Esophagus squamous epithelium (tissue), 5 donors: Measurements from ENCODE around the gene TAF6. TPM values are rescaled to one million over a fixed set of nuclear protein-coding genes. Genes with fewer than 3 reads are reported as not detected.

Experiments
- DNase-seq: peaks from one replicate; lab custom pipeline; 2025; lab: John Stamatoyannopoulos, UW
- H3K27ac ChIP-seq, 4 donors: fragments of 200-600 bp; sonication (generic); one replicate each; pipeline ENCODE4 v1.5.1; 2016 to 2019; ENCODE audit warnings: mild to moderate bottlenecking in 1 of 4
- H3K27me3 ChIP-seq, 4 donors: fragments of 200-600 bp; sonication (generic); 1 replicate in 3 of 4; 2 replicates in 1 of 4; pipeline versions ENCODE4 v1.5.1 to v1.6.0; 2017 to 2021; ENCODE audit warnings: antibody characterized with exemption in 1 of 4
- H3K36me3 ChIP-seq, 3 donors: fragments of 200-600 bp; sonication (generic); one replicate each; pipeline ENCODE4 v1.5.1; 2016 to 2019
- H3K4me1 ChIP-seq, 3 donors: fragments of 200-600 bp; sonication (generic); one replicate each; pipeline ENCODE4 v1.5.1; 2017 to 2019
- H3K4me3 ChIP-seq, 4 donors: fragments of 200-600 bp; sonication (generic); 1 replicate in 3 of 4; 2 replicates in 1 of 4; pipeline ENCODE4 v1.5.1; 2016 to 2019; ENCODE audit warnings: mild to moderate bottlenecking in 2 of 4, moderate library complexity in 1 of 4
- H3K9me3 ChIP-seq, 3 donors: fragments of 200-600 bp; sonication (generic); one replicate each; pipeline ENCODE4 v1.5.1; 2016 to 2019
- CTCF ChIP-seq, 6 experiments: fragments of 450-650 bp in 4 of 6; fragments of 200-600 bp in 2 of 6; sonication (generic) in 2 of 6; IDR thresholded peaks; one replicate each; pipeline ENCODE4 v1.5.1; 2016 to 2019; ENCODE audit warnings: antibody characterized with exemption in 6 of 6, mild to moderate bottlenecking in 4 of 6, moderate library complexity in 4 of 6
- POLR2A ChIP-seq, 4 donors: fragments of 450-650 bp; IDR thresholded peaks; one replicate each; pipeline ENCODE4 v1.6.1; 2017; ENCODE audit warnings: antibody characterized with exemption in 4 of 4, mild to moderate bottlenecking in 4 of 4, moderate library complexity in 3 of 4
- WGBS, 2 donors: methylation state at CpG; one replicate each; pipeline ENCODE4 v1.1.5; 2018; 5-methylcytosine and 5-hydroxymethylcytosine counted together
- intact Hi-C: fragments of 100-400 bp; cut with DNase I; formaldehyde crosslinking; loops from one replicate; pipeline ENCODE4 v1.15.0; 2022
- small RNA-seq, 4 donors: library from RNA; depleted of rRNA; stranded (forward); fragments of <200 nt; gene quantifications; one replicate each; pipeline ENCODE3, GENCODE V24; 2016
- total RNA-seq, 4 donors: library from RNA; depleted of rRNA; stranded (reverse); fragments of >200 nt; gene quantifications; one replicate each; pipeline ENCODE4 v1.1.0, GENCODE V29; 2016
- donor health status: DM: yes; HTN: yes; CAD: no.

The TAF6 gene
- total RNA-seq, 4 donors from 2014 or later = 24.4 to 40.6 (median 30.5) TPM

DNA sequence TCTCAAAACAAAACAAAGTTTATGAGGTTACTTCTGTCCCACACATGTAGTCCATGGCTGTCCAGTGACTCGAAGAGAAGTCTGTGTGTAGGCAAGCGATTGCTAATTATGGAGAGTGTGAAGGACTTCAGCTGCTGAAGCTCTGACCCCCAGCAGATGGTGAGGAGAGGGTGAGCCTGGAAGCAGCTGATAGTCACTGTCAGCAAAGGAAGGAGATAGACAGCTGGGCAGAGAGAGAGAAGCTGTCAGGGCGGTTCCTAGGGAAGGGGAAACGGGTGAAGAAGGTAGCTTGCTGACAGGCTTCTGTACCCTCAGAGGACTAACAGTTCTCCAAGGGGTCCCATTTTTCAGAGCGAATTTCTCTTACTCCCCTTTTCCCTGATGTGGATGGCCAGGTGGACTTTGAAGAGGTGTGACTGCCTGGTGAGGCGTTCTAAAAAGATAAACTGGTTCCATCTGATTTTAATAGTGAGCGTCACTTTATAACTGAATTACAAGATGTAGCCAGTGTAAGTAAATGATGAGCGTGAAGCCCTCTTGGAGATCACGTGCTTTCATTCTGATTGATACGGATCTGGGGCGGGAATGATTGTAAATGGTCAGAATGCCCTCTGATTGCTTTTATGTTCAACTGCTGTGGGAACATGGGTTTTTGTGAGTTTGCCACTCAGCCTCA lies 57.5 kb downstream of the TAF6 start:
- H3K9me3 ChIP-seq = no peaks in the 10 kb centered on the region
- no peak overlapping the region for H3K4me3 ChIP-seq
- TF ChIP-seq POLR2A (IDR thresholded peaks at IDR 0.05) (no peak), CTCF (IDR thresholded peaks at IDR 0.05) (no peak)
- peaks cover 6 to 88% (median 22%) of the 10 kb centered on the region in 3 donors for H3K36me3 ChIP-seq
- DNase-seq = no peak
- H3K4me1 ChIP-seq = peaks cover 0 to 8% (median 0%) of the 10 kb centered on the region in 3 donors
- no peaks in the 10 kb centered on the region for H3K27me3 ChIP-seq
- intact Hi-C loops = loop anchor here (10.0 kb wide), 1 partner anchor 137 kb away; the partner anchor contains the start of gene GJC3
- WGBS, 2 donors = 91 to 92% methylated on average over 11 of the region's 11 CpGs
- no peak overlapping the region for H3K27ac ChIP-seq

DNA sequence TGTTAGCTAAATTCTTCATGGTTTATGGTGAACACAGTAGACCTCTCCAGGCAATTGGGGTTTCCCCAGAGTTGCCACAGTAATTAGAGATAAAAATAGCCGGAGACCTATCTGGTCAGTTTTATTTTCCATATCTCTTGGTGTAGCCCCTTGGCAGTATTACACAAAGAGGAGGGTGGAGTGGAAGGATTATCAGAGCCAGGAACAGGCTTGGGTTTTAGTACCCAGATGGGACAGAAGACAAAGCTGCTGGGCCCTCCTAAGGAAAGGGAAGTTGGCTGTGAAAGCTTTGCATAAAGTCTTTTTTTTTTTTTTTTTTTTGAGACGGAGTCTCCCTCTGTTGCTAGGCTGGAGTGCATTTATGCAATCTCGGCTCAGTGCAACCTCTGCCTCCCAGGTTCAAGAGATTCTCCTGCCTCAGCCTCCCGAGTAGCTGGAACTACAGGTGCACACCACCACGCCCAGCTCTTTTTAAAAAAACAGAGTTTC lies 59.9 kb downstream of the TAF6 start:
- no peak overlapping the region for H3K4me3 ChIP-seq
- H3K36me3 ChIP-seq = peaks cover 6 to 80% (median 21%) of the 10 kb centered on the region in 3 donors
- no peaks in the 10 kb centered on the region for H3K27me3 ChIP-seq
- peaks cover 0 to 8% (median 0%) of the 10 kb centered on the region in 3 donors for H3K4me1 ChIP-seq
- no peak for DNase-seq
- H3K27ac ChIP-seq = no peak overlapping the region
- WGBS, 2 donors = 83% methylated on average over 2 to 5 of the region's 5 CpGs
- TF ChIP-seq CTCF (IDR thresholded peaks at IDR 0.05) (no peak), POLR2A (IDR thresholded peaks at IDR 0.05) (no peak)
- intact Hi-C loops = no loop called here
- no peaks in the 10 kb centered on the region for H3K9me3 ChIP-seq

Small RNAs within 50 kb of the gene (small RNA-seq; reads per million reads assigned to genes)
- gene MIR106B (18.0 to 31.4 (median 24.1) reads per million in 4 donors), gene MIR25 (486 to 753 (median 711) reads per million in 4 donors), gene MIR93 (74.9 to 172 (median 166) reads per million in 4 donors)

Other genes with a start within 250 kb of the TAF6 start
- under 1 TPM in 2 of 4 donors, not detected in 2; 0.30 to 0.57 TPM for gene OR2AE1, start 242.3 kb downstream of the TAF6 start, total RNA-seq
- 10 to 100 TPM; 18.3 to 35.7 (median 22.7) TPM for gene TRIM4, start 199.8 kb downstream of the TAF6 start, total RNA-seq
- under 1 TPM in 1 of 4 donors, not detected in 3; 0.26 TPM for gene GJC3, start 189.7 kb downstream of the TAF6 start, total RNA-seq
- gene AZGP1, start 143.3 kb downstream of the TAF6 start, total RNA-seq = 10 to 100 TPM in 1 of 4 donors, 1 to 10 TPM in 1, under 1 TPM in 2; 0.19 to 99.9 (median 1.3) TPM
- 10 to 100 TPM; 18.3 to 38.3 (median 21.9) TPM for gene ZKSCAN1, start 103.8 kb downstream of the TAF6 start, total RNA-seq
- gene ZSCAN21, start 69.6 kb downstream of the TAF6 start, total RNA-seq = 10 to 100 TPM in 1 of 4 donors, 1 to 10 TPM in 3; 3.7 to 12.0 (median 8.0) TPM
- gene ZNF3, start 37.6 kb downstream of the TAF6 start, total RNA-seq = 10 to 100 TPM; 10.5 to 22.3 (median 12.2) TPM
- 10 to 100 TPM; 50.6 to 68.0 (median 62.2) TPM for gene COPS6, start 30.4 kb downstream of the TAF6 start, total RNA-seq
- gene MCM7, start 18.0 kb downstream of the TAF6 start, total RNA-seq = 10 to 100 TPM; 31.8 to 67.3 (median 63.1) TPM
- 10 to 100 TPM in 2 of 4 donors, 1 to 10 TPM in 2; 8.1 to 26.1 (median 9.9) TPM for gene AP4M1, start 17.7 kb downstream of the TAF6 start, total RNA-seq
- 1 to 10 TPM in 3 of 4 donors, under 1 TPM in 1; 0.87 to 5.3 (median 3.1) TPM for gene CNPY4, start 276 bp upstream of the TAF6 start, total RNA-seq
- gene MBLAC1, start 7.6 kb upstream of the TAF6 start, total RNA-seq = 1 to 10 TPM; 2.1 to 6.7 (median 2.9) TPM
- gene LAMTOR4, start 29.6 kb upstream of the TAF6 start, total RNA-seq = 100 to 1,000 TPM in 1 of 4 donors, 10 to 100 TPM in 3; 71.8 to 138 (median 86.7) TPM
- 10 to 100 TPM in 3 of 4 donors, 1 to 10 TPM in 1; 9.3 to 20.2 (median 13.1) TPM for gene TRAPPC14, start 39.4 kb upstream of the TAF6 start, total RNA-seq
- 1 to 10 TPM; 2.5 to 7.5 (median 5.3) TPM for gene GAL3ST4, start 49.3 kb upstream of the TAF6 start, total RNA-seq
- gene GPC2, start 58.0 kb upstream of the TAF6 start, total RNA-seq = 1 to 10 TPM in 1 of 4 donors, under 1 TPM in 2, not detected in 1; 0.57 to 1.4 (median 0.83) TPM
- gene STAG3, start 58.6 kb upstream of the TAF6 start, total RNA-seq = under 1 TPM in 2 of 4 donors, not detected in 2; 0.40 to 0.95 TPM
- under 1 TPM; 0.26 to 0.99 (median 0.67) TPM for gene PVRIG, start 100.6 kb upstream of the TAF6 start, total RNA-seq
- not detected for gene SPDYE3, start 188.3 kb upstream of the TAF6 start, total RNA-seq
- gene PILRB, start 238.8 kb upstream of the TAF6 start, total RNA-seq = 10 to 100 TPM; 11.1 to 38.1 (median 25.7) TPM